NCI-H2107 treated with DMSO at 0.1 percent for 48 hours (cell line): Measurements from ENCODE around the gene DEFB118.
"Not testable (repeated sequence)": the region's sequence is repeated elsewhere in the genome, so short reads cannot be mapped to it uniquely, and the experiment has no call there.

ENCODE experiments used
- DNase-seq: peaks from one replicate; lab custom pipeline; 2025; ENCODE audit not compliant: unreplicated experiment; lab: John Stamatoyannopoulos, UW

Gene DEFB118

GRCh38 chr20:31368301-31368700 is at the start of gene DEFB118:
Gene DEFB118, plus strand, starts transcription at chr20:31368601. Its CDS starts 50 bp downstream, at chr20:31368651.
- DNase-seq, result no peak

DNA sequence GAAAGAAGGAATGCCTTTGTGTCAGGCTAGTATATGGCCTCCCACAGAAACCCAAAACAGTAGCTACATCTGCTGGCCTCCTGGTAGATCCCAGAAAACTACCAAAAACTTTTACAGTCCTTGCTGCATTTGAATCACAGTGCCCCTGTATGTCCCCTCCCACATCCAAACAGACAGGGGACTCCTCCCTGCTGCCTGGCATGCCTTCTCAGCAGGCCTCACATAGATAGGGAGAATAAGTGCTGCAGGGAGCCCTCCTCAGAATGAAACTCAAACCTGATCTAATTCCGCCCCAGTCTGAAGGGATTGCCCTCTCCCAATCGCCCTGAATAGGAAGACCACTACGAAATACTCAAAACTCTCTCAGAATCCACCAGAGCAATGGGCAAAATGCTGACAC is 45.9 kb upstream of the DEFB118 start:
- DNase-seq, result no peak

GRCh38 chr20:31330893-31331292 is 37.5 kb upstream of the DEFB118 start:
- DNase-seq, result no peak

DNA sequence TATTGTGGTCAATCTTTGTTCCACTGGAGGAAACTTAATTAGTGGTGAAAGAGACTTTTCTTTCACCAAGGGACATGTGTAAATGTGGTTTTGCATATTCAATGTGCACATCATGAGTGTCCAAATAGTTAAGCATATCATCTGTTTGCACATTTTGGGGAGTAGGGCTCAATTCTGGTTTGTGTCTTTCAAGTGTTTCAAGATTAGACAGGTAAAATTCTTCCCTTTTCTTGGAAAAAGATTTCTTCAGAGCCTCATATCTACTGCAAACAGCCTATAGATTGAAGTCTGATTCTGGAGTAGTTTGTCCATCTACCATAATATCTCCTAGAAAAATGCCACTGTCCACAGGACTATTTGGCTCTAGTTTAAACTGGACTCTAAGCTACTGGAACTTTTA is 26.9 kb upstream of the DEFB118 start:
- no peak for DNase-seq

DNA sequence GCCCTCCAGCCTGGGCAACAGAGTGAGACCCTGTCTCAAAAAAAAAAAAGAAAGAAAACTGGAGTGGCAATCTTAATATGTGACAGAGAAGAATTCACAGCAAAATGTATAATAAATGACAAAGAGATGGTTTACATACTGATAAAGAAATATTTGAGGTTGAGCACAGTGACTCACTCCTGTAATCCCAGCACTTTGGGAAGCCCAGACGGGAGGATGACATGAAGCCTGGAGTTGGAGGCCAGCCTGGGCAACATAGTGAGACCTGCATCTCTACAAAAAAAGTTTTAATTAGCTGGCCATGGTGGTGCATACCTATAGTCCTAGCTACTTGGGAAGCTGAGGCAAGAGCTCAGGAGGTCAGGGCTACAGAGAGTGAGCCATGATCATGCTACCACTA is 12.4 kb upstream of the DEFB118 start:
- no peak for DNase-seq

DNA sequence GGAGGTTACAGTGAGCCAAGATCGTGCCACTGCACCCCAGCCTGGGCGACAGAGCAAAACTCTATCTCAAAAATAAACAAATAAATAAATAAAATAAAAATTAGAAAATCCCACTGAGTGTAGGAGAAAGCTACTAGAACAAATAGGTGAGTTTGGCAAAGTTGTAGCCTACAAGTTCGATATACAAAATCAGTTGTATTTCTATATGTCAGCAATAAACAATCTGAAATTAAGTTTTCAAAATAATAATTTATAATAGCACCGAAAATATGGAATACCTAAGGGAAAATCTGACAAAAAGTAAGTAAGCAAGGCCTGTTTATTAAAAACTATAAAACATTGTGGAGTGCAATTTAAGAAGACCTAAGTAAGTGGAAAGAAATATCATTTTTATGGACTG is 5.1 kb upstream of the DEFB118 start:
- DNase-seq, result no peak

GRCh38 chr20:31364272-31364671 is 4.1 kb upstream of the DEFB118 start:
- DNase-seq, result not testable (repeated sequence)

- no peak for DNase-seq
Observed at GRCh38 chr20:31374346-31374745, 5.9 kb downstream of the DEFB118 start.

DNA sequence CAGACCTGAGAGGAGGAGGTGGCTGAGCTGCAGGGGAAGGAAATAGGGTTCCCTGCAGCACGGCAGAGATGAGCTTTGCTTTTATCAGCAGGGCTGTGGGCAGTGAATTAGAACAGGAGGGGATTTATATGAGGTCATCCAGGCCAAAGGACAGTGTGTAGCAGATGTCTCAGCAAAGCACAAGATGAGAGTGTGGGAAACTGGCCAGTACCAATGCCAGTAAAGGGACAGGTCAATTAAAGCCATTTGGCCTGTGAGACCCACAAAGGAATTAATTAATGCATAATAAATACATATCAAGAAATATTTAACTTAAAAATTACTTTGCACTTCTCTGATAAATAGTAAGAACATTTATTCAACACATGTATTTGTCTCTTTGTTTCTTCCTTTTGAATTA is 22.1 kb downstream of the DEFB118 start, which contains the start of gene DEFB119:
DEFB119 (minus strand) TSS at position 101 of the 400 bp plus-strand sequence. CDS start 107 bp downstream, outside the sequence.
- DNase-seq, result no peak

DNA sequence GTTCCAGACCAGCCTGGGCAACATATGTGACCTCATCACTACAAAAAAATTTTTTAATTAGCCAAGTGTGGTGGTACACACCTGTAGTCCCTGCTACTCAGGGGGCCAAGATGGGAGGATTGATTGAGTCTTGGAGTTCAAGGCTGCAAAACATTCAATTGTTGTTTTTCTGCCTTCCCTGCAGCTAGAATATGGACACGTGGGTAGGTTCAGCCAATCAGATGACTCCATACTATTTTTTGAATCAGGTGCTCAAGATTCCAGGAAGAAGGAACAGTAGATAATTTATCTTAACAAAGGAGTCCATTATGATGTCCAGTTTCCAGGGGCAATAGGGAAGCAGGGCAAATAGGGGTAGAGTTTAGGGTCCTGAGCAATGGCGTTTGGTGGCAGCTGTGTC is 24.4 kb downstream of the DEFB118 start:
- no peak for DNase-seq

- no peak for DNase-seq
Observed at GRCh38 chr20:31394900-31395299, 26.5 kb downstream of the DEFB118 start.

- no peak for DNase-seq
Observed at GRCh38 chr20:31403886-31404285, 35.5 kb downstream of the DEFB118 start.

DNA sequence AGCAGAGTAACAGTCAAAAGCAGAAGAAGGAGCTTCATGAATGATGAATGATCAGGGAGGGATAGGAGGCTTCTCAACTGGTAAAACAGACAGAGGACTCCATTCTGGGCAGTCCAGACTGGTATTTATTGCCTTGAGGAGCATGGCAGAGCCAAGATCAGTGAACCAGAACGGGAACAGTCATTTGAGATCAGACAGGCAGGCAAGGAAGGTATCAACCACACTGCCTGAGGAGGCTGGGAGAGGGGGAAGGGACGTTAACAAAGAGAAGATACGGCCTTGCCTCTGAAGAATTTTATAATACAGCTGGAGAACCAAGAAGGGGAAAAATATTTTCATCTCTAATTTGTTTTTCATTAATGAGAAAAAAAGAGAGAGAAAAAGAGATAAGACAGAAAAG is 37.7 kb downstream of the DEFB118 start, which contains the start of gene DEFB121:
DEFB121 (minus strand) TSS at position 101 of the 400 bp plus-strand sequence; CDS start at position 38, 63 bp downstream.
- DNase-seq, result no peak

DNA sequence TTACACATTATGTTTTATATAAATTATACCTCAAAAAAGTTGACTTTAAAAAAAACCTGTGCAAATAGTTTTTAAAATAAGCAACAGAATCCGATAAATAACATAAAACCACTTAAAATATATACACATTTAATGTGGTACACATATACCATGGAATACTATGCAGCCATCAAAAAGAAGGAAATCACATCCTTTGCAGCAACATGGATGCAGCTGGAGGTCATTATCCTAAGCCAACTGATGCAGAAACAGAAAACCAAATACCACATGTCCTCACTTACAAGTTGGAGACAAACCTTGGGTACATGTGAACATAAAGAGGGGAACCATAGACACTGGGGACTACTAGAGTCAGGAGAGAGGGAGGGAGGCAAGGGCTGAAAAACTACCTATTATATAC is 41.6 kb downstream of the DEFB118 start:
- DNase-seq, result no peak

- no peak for DNase-seq
Observed at GRCh38 chr20:31414381-31414780, 46.0 kb downstream of the DEFB118 start.

DNA sequence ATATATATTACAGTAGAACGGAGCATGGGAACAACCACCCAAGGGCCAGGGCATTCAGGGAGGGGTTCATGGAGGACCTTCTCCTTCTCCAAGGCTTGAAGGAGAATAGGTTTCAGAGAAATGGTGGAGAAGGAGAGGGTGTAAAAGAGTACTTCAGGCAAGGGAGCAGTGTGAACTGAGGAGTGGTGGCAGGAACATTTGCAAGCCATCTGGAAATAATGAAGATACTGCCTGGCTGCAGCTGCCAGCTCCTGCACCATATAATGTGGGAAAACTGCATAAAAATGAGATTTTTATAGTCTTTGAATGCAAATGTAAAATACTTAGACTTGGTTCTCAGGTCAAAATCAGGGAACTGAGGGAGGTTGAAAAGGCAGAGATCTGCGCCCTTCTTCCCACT is 47.3 kb downstream of the DEFB118 start:
- no peak for DNase-seq

DNA sequence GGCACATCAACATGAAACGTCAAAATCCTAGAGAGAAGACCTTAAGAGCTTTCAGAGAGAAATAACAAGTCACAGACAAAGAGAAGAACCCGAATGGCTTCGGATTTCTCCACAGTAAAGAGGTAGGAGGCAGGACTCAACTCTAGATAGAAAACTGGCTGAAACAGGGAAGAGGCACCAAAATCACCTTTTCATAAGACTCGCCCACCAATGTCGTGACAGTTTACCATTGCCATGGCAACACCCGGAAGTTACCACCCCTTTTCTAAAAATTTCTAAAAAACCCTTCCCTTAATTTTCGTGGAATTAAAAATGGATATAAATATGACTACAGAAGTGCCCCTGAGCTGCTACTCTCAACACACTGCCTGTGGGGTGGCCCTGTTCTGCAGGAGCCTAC is 49.9 kb downstream of the DEFB118 start:
- no peak for DNase-seq
